Epithelial cell of proximal tubule (primary cell): ENCODE results near the gene EIF2B5. TPM values are rescaled to one million over a fixed set of nuclear protein-coding genes. Genes with fewer than 3 reads are reported as not detected.

ENCODE experiments used
- DNase-seq: peaks from one replicate; pipeline ENCODE4 v3.0.0-alpha.2; 2011; ENCODE audit warnings: low read depth
- H3K4me3 ChIP-seq: 2 replicates; pipeline ENCODE4 v1.5.1; 2011; ENCODE audit warnings: low read depth, mild to moderate bottlenecking, low read length
- total RNA-seq: library from RNA; depleted of rRNA; stranded (reverse); fragments of >200 nt; gene quantifications from 2 replicates; pipeline ENCODE4 v1.2.3, GENCODE V29; 2015
- TF ChIP-seq, protein P1 (sequence below): conservative IDR thresholded peaks from 2 replicates; pipeline ENCODE4 v1.5.1; 2012; ENCODE audit warnings: low read depth, mild to moderate bottlenecking, low read length

Gene EIF2B5
- 26.3 and 39.2 TPM in 2 replicates for total RNA-seq

DNA sequence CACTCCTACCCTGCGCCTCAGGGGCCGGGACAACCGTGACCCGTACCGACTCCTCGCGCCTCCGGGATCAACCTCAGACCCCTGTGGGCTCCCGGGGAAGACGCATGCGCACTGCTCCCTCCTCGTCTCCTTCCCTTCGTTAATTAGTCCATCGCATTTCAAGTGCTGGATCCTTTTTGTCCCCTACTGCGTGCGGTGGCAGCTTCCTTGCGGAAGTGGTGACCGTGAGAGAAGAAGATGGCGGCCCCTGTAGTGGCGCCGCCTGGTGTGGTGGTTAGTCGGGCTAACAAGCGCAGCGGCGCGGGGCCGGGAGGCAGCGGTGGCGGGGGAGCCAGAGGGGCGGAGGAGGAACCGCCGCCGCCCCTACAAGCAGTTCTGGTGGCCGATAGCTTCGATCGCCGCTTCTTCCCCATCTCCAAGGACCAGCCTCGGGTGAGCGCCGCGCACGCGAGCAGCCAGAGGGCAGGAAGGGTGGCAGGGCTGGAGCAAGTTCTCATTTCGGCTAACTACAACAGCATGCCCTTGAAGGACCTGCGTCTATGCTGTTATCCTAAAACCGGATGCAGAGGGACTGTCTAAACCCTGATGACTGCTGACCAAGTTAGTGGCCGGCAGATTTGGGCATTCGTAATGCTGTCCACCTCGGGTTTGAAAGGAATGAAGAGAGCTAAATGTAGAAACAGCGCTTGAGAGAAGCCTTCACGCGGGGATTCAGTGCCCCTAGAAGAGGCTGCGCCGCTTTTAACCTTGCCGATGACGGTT, at the start of gene EIF2B5:
Gene EIF2B5 (plus strand): TSS at position 210 of the 762 bp plus-strand sequence. CDS start 28 bp downstream, at position 238.
- H3K4me3 ChIP-seq = peak within 1 kb of the TSS; percentile 100
- TF ChIP-seq, protein P1, sequence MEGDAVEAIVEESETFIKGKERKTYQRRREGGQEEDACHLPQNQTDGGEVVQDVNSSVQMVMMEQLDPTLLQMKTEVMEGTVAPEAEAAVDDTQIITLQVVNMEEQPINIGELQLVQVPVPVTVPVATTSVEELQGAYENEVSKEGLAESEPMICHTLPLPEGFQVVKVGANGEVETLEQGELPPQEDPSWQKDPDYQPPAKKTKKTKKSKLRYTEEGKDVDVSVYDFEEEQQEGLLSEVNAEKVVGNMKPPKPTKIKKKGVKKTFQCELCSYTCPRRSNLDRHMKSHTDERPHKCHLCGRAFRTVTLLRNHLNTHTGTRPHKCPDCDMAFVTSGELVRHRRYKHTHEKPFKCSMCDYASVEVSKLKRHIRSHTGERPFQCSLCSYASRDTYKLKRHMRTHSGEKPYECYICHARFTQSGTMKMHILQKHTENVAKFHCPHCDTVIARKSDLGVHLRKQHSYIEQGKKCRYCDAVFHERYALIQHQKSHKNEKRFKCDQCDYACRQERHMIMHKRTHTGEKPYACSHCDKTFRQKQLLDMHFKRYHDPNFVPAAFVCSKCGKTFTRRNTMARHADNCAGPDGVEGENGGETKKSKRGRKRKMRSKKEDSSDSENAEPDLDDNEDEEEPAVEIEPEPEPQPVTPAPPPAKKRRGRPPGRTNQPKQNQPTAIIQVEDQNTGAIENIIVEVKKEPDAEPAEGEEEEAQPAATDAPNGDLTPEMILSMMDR = peak; percentile 49
- DNase-seq = no peak

DNA sequence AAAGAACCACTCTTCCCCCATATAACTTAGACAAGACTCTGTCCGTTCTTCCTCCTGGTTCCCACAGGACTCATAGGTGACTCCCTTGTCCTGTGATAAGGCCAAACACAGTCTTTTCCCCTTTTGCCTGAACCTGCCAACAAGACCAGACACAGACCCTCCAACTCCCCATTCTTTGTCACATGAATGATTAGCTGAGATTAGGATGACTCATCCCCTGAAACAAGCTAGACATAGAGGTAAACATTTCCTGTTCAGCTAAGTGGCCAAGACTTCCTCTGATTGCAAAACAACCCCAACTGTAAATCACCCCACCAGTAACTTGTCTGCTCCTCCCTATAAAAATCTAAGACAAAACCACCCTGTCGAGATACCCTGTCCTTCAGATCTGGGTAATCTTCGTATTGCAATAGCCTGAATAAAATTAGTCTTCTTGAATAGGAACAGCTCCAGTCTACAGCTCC, 49.7 kb upstream of the EIF2B5 start:
- no peak overlapping the region for H3K4me3 ChIP-seq
- TF ChIP-seq, protein P1 = no peak
- peak; percentile 27 for DNase-seq

DNA sequence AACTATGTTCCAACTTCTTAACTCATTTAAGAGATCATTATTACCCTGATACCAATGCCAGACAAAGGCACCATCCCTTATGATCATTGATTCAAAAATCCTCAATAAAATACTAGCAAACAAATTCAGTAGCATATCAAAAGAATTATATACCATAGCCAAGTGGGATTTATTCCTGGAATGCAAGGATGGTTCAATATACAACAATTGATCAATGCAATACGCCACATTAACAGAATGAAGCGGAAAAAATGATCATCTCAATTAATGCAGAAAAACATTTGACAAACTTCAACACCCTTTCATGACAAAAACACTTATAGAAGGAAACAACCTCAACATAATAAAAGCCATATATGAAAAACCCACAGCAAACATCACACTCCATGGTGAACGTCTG, 43.0 kb upstream of the EIF2B5 start:
- no peak overlapping the region for H3K4me3 ChIP-seq
- TF ChIP-seq, protein P1 = no peak
- no peak for DNase-seq

DNA sequence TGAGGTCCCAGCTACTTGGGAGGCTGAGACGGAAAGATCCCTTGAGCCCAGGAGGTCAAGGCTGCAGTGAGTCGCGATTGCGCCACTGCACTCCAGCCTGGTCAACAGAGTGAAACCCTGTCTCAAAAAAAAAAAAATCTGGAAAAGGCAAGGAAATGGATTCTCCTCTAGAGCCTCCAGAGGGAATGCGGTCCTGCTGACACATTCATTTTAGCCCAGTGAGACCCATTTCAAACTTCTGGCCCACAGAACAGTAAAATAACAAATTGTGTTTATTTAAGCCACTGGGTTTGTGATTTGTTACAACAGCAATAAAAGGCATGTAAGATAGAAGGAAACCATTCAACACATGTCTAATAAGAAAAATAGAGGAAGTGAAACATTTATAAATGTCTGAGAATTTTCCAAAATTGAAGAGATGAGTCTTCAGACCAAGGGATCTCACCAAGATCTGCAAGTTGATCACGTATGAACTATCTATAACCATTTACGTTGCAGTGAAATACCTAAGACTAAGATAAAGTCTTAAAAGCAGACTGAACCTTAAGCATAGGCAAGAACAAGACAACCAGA, 38.3 kb upstream of the EIF2B5 start, which contains the start of gene HTR3E:
Gene HTR3E (plus strand): TSS at position 254 of the 573 bp plus-strand sequence. CDS start 466 bp downstream, outside the sequence.
- TF ChIP-seq, protein P1 = no peak
- no peak for DNase-seq
- H3K4me3 ChIP-seq = no peak within 1 kb of the TSS

DNA sequence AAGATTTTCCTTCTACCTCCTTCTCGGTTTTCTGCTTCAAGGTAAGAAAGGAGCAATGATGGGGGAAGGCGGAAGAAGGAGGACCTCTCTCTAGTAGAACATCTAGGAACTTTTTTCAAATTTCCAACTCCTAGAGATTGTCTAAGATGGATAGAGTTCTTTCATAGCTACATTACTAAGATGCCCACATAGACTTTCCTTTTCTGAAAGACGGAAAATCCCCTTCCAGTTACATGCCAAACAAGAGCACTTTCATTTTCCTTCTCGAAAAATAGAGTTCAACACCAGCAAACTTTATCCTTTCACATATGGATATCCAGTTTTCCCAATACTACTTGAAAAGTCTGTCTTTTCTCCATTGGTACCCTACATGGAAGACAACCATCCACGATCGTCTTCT, 37.6 kb upstream of the EIF2B5 start:
- DNase-seq = no peak
- TF ChIP-seq, protein P1 = no peak
- H3K4me3 ChIP-seq = no peak overlapping the region

DNA sequence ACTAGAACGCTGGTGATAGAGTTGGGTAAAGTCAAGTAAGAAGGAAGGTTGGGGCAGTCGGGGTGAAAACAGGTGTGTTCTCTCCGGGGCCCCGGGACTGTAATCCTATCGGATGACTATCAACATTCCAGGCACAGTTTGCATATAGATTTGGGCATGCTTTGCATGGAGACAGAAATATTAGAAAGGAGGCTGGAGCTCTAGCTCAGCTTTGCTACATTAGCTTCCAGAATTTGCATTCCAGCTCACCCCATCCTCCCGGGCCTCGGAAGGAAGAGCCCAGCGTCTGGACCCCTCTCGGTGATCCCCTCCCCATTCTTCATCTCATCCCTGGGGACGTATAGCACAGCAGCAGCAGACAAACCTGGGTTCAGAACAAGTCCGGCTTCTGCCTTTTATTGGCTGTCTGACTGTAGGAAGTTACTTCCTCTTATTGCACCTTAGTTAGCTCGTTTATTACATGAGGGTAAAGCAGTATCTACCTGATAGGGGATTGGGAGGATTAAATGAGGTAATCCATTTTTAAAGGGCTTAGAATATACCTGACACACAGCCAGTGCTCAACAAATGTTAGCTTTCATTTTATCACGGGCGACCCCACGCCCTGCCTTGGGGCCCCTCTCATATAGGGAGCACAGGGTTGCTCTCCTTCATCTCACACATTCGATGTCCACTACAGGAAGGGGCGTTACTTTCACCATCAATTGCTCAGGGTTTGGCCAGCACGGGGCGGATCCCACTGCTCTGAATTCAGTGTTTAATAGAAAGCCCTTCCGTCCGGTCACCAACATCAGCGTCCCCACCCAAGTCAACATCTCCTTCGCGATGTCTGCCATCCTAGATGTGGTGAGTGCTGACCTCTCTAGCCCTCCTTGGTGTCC, 35.1 kb upstream of the EIF2B5 start:
- H3K4me3 ChIP-seq = no peak overlapping the region
- DNase-seq = no peak
- TF ChIP-seq, protein P1 = no peak
